HG03095 (cell line): ENCODE measurements around the gene ACADL.

Source experiments
- ATAC-seq: cut with Tn5 transposase; IDR thresholded peaks from one replicate; pipeline ENCODE4 v1.9.1; 2021; ENCODE audit warnings: moderate library complexity; ENCODE audit not compliant: unreplicated experiment

The ACADL gene

GRCh38 chr2:210224941-210225672 lies at the start of gene ACADL:
ACADL (minus strand) TSS chr2:210225447; CDS start chr2:210225263, 184 bp downstream.
- no peak for ATAC-seq

GRCh38 chr2:210271300-210271699 lies 46.1 kb upstream of the ACADL start:
- ATAC-seq: no peak

- ATAC-seq: no peak
Observed at GRCh38 chr2:210269148-210269547, 43.9 kb upstream of the ACADL start.

- ATAC-seq: no peak
Observed at GRCh38 chr2:210268281-210268680, 43.0 kb upstream of the ACADL start.

- no peak for ATAC-seq
Observed at GRCh38 chr2:210267698-210268097, 42.5 kb upstream of the ACADL start.

- ATAC-seq: no peak
Observed at GRCh38 chr2:210264282-210264681, 39.0 kb upstream of the ACADL start.

GRCh38 chr2:210263841-210264240 lies 38.6 kb upstream of the ACADL start:
- ATAC-seq: no peak

- ATAC-seq: no peak
Observed at GRCh38 chr2:210262036-210262435, 36.8 kb upstream of the ACADL start.

GRCh38 chr2:210259687-210260086 lies 34.4 kb upstream of the ACADL start:
- ATAC-seq: no peak

GRCh38 chr2:210252699-210253606 lies 27.7 kb upstream of the ACADL start:
- ATAC-seq: no peak

GRCh38 chr2:210250622-210251021 lies 25.4 kb upstream of the ACADL start:
- no peak for ATAC-seq

GRCh38 chr2:210233487-210233886 lies 8.2 kb upstream of the ACADL start:
- ATAC-seq: no peak

- ATAC-seq: no peak
Observed at GRCh38 chr2:210230984-210231383, 5.7 kb upstream of the ACADL start.

GRCh38 chr2:210230518-210230917 lies 5.3 kb upstream of the ACADL start:
- no peak for ATAC-seq

- ATAC-seq: no peak
Observed at GRCh38 chr2:210228586-210228985, 3.3 kb upstream of the ACADL start.

GRCh38 chr2:210227290-210228088 lies 2.2 kb upstream of the ACADL start:
- no peak for ATAC-seq

- no peak for ATAC-seq
Observed at GRCh38 chr2:210226223-210226622, 976 bp upstream of the ACADL start.

- ATAC-seq: no peak
Observed at GRCh38 chr2:210224591-210224940, 681 bp downstream of the ACADL start.

GRCh38 chr2:210215120-210215519 lies 10.1 kb downstream of the ACADL start:
- ATAC-seq: no peak

- no peak for ATAC-seq
Observed at GRCh38 chr2:210210185-210210584, 15.1 kb downstream of the ACADL start.

- no peak for ATAC-seq
Observed at GRCh38 chr2:210207929-210208328, 17.3 kb downstream of the ACADL start.
